Fibroblast of lung (primary cell): ENCODE measurements around the gene NRAP. TPM values are rescaled to one million over a fixed set of nuclear protein-coding genes. Genes with fewer than 3 reads are reported as not detected.

Experiments
- DNase-seq, 2 donors: peaks; one replicate each; pipeline versions ENCODE4 v3.0.0 to v3.0.0-alpha.2; 2010; ENCODE audit warnings: low read depth in 2 of 2
- H2AFZ ChIP-seq: 2 replicates; pipeline ENCODE4 v1.5.1; 2012; ENCODE audit warnings: low read length, control low read depth, inconsistent platforms
- H3K27ac ChIP-seq: 2 replicates; pipeline ENCODE4 v1.5.1; 2011; ENCODE audit warnings: low read length, control low read depth; ENCODE audit not compliant: insufficient read depth
- H3K27me3 ChIP-seq: 2 replicates; pipeline ENCODE4 v1.5.1; 2011; ENCODE audit warnings: mild to moderate bottlenecking, low read length; ENCODE audit not compliant: control insufficient read depth, insufficient read depth
- H3K36me3 ChIP-seq: 2 replicates; pipeline ENCODE4 v1.5.1; 2011; ENCODE audit warnings: low read length; ENCODE audit not compliant: control insufficient read depth, insufficient read depth
- H3K4me1 ChIP-seq: 2 replicates; pipeline ENCODE4 v1.5.1; 2011; ENCODE audit warnings: low read length; ENCODE audit not compliant: control insufficient read depth, insufficient read depth; ENCODE audit errors: extremely low read depth
- H3K4me2 ChIP-seq: 2 replicates; pipeline ENCODE4 v1.5.1; 2011; ENCODE audit warnings: low read length, control low read depth; ENCODE audit not compliant: insufficient read depth; ENCODE audit errors: extremely low read depth
- H3K4me3 ChIP-seq, 4 experiments: fragments of 200-600 bp in 1 of 4; sonication (generic) in 1 of 4; replicated peaks in 1 of 4; 2 replicates each; pipeline ENCODE4 v1.5.1; 2011 to 2016; ENCODE audit warnings: low read length in 4 of 4, low read depth in 3 of 4, mild to moderate bottlenecking in 3 of 4, control low read depth in 2 of 4, inconsistent platforms in 1 of 4, mixed read lengths in 1 of 4; ENCODE audit not compliant: insufficient read depth in 1 of 4; ENCODE audit errors: control extremely low read depth in 1 of 4
- H3K79me2 ChIP-seq: 2 replicates; pipeline ENCODE4 v1.5.1; 2012; ENCODE audit warnings: mild to moderate bottlenecking, low read length, inconsistent platforms; ENCODE audit not compliant: control insufficient read depth, insufficient read depth
- H3K9ac ChIP-seq: 2 replicates; pipeline ENCODE4 v1.5.1; 2011; ENCODE audit warnings: mild to moderate bottlenecking, low read length, control low read depth; ENCODE audit not compliant: insufficient read depth
- H3K9me3 ChIP-seq: 2 replicates; pipeline ENCODE4 v1.5.1; 2012; ENCODE audit warnings: low read depth, low read length; ENCODE audit not compliant: control insufficient read depth, insufficient read depth
- H4K20me1 ChIP-seq: 2 replicates; pipeline ENCODE4 v1.5.1; 2011; ENCODE audit warnings: low read length; ENCODE audit not compliant: control insufficient read depth, insufficient read depth; ENCODE audit errors: extremely low read depth
- EZH2 ChIP-seq: IDR thresholded peaks from 2 replicates; pipeline ENCODE4 v1.5.1; 2012; ENCODE audit warnings: low read length, control low read depth, mild to moderate bottlenecking; ENCODE audit errors: missing control alignments
- polyA plus RNA-seq, 2 donors: library from polyadenylated mRNA; depleted of rRNA in 1 of 2; stranded (reverse) in 1 of 2; unstranded in 1 of 2; fragments of >200 nt; gene quantifications; 2 replicates each; pipeline ENCODE4 v1.2.1, GENCODE V29; 2011 to 2012; ENCODE audit warnings: missing spikeins in 1 of 2
- total RNA-seq: library from RNA; depleted of rRNA; stranded (reverse); fragments of >200 nt; gene quantifications from 2 replicates; pipeline ENCODE4 v1.2.1, GENCODE V29; 2014
- TF ChIP-seq, protein P1 (sequence below), 2 donors: IDR thresholded peaks in 1 of 2; conservative IDR thresholded peaks in 1 of 2; 1 replicate in 1 of 2; 2 replicates in 1 of 2; pipeline ENCODE4 v1.5.1; 2011 to 2012; ENCODE audit warnings: low read length in 2 of 2, control low read depth in 1 of 2, inconsistent platforms in 1 of 2, low read depth in 1 of 2, mild to moderate bottlenecking in 1 of 2

The NRAP gene
- total and polyA plus RNA-seq, 2 donors (not counting 1 experiment from before 2014, with no cell fraction given) = not detected

DNA sequence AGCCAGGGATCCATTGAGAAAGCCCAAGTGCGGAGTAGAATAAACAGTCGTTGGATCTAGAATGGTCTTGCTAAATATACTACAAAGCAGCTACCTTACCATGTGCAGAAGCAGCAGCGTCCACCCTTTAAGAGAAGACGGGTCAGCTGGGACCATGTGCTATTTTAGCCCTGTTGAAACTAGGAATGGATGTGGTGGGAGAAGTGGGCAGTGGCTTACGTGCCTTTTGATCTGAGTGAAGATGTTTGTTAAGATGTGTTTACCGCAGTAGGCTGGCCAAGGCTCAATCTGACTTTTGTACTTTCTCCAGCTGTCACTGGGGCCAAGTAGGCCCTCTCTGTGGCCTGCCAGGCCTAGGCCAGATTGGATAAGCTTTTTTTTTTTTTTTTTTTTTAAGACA, 101.8 kb downstream of the NRAP start:
- no peak overlapping the region for H3K9ac ChIP-seq
- no peak overlapping the region for H3K27ac ChIP-seq
- DNase-seq = no peak
- TF ChIP-seq EZH2 = no peak
- TF ChIP-seq, protein P1, sequence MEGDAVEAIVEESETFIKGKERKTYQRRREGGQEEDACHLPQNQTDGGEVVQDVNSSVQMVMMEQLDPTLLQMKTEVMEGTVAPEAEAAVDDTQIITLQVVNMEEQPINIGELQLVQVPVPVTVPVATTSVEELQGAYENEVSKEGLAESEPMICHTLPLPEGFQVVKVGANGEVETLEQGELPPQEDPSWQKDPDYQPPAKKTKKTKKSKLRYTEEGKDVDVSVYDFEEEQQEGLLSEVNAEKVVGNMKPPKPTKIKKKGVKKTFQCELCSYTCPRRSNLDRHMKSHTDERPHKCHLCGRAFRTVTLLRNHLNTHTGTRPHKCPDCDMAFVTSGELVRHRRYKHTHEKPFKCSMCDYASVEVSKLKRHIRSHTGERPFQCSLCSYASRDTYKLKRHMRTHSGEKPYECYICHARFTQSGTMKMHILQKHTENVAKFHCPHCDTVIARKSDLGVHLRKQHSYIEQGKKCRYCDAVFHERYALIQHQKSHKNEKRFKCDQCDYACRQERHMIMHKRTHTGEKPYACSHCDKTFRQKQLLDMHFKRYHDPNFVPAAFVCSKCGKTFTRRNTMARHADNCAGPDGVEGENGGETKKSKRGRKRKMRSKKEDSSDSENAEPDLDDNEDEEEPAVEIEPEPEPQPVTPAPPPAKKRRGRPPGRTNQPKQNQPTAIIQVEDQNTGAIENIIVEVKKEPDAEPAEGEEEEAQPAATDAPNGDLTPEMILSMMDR (conservative IDR thresholded peaks at IDR 0.05 in 1 of 2, IDR thresholded peaks at IDR 0.05 in 1 of 2; ENCODE audit: low read depth in 1 of 2, low read length in 2 of 2) = no peak
- peaks cover 2% of the 10 kb centered on the region for H3K27me3 ChIP-seq
- H3K79me2 ChIP-seq = no peaks in the 10 kb centered on the region
- no peaks in the 10 kb centered on the region for H3K36me3 ChIP-seq
- H3K4me2 ChIP-seq = no peak overlapping the region
- H3K4me3 ChIP-seq = no peak overlapping the region
- no peaks in the 10 kb centered on the region for H3K4me1 ChIP-seq
- no peaks in the 10 kb centered on the region for H4K20me1 ChIP-seq
- no peaks in the 10 kb centered on the region for H3K9me3 ChIP-seq
- H2AFZ ChIP-seq = no peak overlapping the region

DNA sequence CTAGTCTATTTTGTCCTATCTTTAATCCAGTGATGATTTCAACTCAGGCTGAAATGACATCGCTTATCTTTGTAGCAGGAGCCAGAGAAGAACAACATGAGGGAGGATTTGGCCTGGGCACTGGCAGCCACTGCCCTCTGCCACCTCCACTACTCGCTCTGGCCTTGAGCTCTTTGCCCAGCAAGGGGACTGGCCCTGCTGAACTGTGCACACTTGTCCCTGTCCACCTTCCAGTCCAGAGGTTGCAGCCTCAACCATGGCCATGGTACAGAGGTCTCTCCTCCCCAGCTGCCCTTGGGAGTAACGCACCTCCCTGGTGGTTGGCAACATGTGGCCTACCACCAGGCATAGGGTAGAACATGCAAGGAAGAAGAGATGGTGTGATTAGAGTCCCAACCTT, 102.6 kb downstream of the NRAP start:
- Histone ChIP-seq H3K36me3 (no peaks in the 10 kb centered on the region), H3K4me3 (no peak overlapping the region), H3K27ac (no peak overlapping the region), H4K20me1 (no peaks in the 10 kb centered on the region), H3K9ac (no peak overlapping the region), H3K9me3 (no peaks in the 10 kb centered on the region), H3K27me3 (peaks cover 2% of the 10 kb centered on the region), H3K4me1 (no peaks in the 10 kb centered on the region), H3K4me2 (no peak overlapping the region), H3K79me2 (no peaks in the 10 kb centered on the region), H2AFZ (no peak overlapping the region)
- no peak for DNase-seq
- no peak for TF ChIP-seq EZH2
- TF ChIP-seq, protein P1 (conservative IDR thresholded peaks at IDR 0.05 in 1 of 2, IDR thresholded peaks at IDR 0.05 in 1 of 2; ENCODE audit: low read depth in 1 of 2, low read length in 2 of 2) = no peak

DNA sequence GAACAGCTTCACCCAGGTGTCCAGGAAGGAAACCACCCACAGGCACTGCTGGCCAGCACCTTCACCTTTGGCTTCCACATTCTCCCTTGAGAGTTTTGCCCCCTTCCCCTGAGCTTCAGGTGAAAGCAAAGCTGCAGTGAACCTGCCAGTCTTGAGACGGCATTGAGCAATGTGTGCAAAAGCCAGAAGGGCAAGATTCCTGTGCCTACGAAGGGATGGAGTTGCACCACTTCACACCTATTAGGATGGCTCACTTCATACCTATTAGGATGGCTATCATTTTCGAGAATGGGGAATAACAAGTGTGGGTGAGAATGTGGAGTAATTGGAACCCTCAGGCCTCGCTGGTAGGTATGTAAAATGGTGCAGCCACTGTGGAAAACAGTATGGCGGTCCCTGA, 103.8 kb downstream of the NRAP start:
- TF ChIP-seq EZH2 = no peak
- TF ChIP-seq, protein P1 (conservative IDR thresholded peaks at IDR 0.05 in 1 of 2, IDR thresholded peaks at IDR 0.05 in 1 of 2; ENCODE audit: low read depth in 1 of 2, low read length in 2 of 2) = no peak
- Histone ChIP-seq H3K4me3 (no peak overlapping the region), H3K4me1 (no peaks in the 10 kb centered on the region), H3K4me2 (no peak overlapping the region), H3K36me3 (no peaks in the 10 kb centered on the region), H3K79me2 (no peaks in the 10 kb centered on the region), H3K27me3 (peaks cover 2% of the 10 kb centered on the region), H3K9me3 (no peaks in the 10 kb centered on the region), H2AFZ (no peak overlapping the region), H3K9ac (no peak overlapping the region), H3K27ac (no peak overlapping the region), H4K20me1 (no peaks in the 10 kb centered on the region)
- no peak for DNase-seq
